Stomach (tissue), 4 donors: ENCODE measurements around the gene FSIP1.

ENCODE experiments used
- POLR2A ChIP-seq, 4 donors: fragments of 450-650 bp; IDR thresholded peaks; one replicate each; pipeline ENCODE4 v1.6.1; 2016; ENCODE audit warnings: antibody characterized with exemption in 4 of 4, control low read depth in 2 of 4, mild to moderate bottlenecking in 1 of 4, moderate library complexity in 1 of 4
- POLR2AphosphoS5 ChIP-seq, 3 donors: sonication (generic); formaldehyde crosslinking; IDR thresholded peaks; one replicate each; pipeline ENCODE4 v1.6.1; 2016; ENCODE audit warnings: antibody characterized with exemption in 3 of 3
- TF ChIP-seq, protein P1 (sequence below), 7 experiments: fragments of 450-650 bp in 4 of 7; fragments of 200-600 bp in 3 of 7; sonication (generic) in 3 of 7; IDR thresholded peaks; one replicate each; pipeline ENCODE4 v1.5.1; 2016 to 2019; ENCODE audit warnings: antibody characterized with exemption in 7 of 7, control low read depth in 2 of 7, mild to moderate bottlenecking in 1 of 7

DNA sequence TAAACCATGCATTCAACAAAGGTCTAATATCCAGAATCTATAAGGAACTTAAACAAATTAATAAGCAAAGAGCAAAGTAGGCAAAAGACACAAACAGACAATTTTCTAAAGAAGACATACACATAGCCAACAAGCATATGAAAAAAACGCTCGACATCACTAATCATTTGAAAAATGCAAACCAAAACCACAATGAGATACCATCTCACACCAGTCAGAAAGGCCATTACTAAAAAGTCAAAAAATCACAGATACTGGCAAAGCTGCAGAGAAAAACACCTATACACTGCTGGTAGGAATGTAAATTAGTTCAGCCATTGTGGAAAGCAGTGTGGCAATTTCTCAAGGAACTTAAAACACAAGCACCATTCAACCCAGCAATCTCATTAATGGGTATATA is 53.8 kb downstream of the FSIP1 start:
- TF ChIP-seq, protein P1, sequence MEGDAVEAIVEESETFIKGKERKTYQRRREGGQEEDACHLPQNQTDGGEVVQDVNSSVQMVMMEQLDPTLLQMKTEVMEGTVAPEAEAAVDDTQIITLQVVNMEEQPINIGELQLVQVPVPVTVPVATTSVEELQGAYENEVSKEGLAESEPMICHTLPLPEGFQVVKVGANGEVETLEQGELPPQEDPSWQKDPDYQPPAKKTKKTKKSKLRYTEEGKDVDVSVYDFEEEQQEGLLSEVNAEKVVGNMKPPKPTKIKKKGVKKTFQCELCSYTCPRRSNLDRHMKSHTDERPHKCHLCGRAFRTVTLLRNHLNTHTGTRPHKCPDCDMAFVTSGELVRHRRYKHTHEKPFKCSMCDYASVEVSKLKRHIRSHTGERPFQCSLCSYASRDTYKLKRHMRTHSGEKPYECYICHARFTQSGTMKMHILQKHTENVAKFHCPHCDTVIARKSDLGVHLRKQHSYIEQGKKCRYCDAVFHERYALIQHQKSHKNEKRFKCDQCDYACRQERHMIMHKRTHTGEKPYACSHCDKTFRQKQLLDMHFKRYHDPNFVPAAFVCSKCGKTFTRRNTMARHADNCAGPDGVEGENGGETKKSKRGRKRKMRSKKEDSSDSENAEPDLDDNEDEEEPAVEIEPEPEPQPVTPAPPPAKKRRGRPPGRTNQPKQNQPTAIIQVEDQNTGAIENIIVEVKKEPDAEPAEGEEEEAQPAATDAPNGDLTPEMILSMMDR (IDR thresholded peaks at IDR 0.05) = no peak
- TF ChIP-seq POLR2A (IDR thresholded peaks at IDR 0.05) = no peak
- TF ChIP-seq POLR2AphosphoS5 (IDR thresholded peaks at IDR 0.05) = no peak
